HL-60 (cell line): ENCODE data around the gene SUMF2.
"Not testable (repeated sequence)": the region's sequence is repeated elsewhere in the genome, so short reads cannot be mapped to it uniquely, and the experiment has no call there.

Experiments
- DNase-seq, 2 experiments: peaks; one replicate each; pipeline ENCODE4 v3.0.0-alpha.2; 2010 to 2020; ENCODE audit warnings: low read depth in 1 of 2, low spot score in 1 of 2
- H3K27ac ChIP-seq: fragments of 250-450 bp; sonication (Bioruptor Pico); replicated peaks from 2 replicates; pipeline ENCODE4 v1.5.1; 2020; ENCODE audit warnings: mild to moderate bottlenecking, moderate library complexity
- H3K27me3 ChIP-seq: fragments of 250-450 bp; sonication (Bioruptor Pico); 2 replicates; pipeline ENCODE4 v1.5.1; 2021; ENCODE audit warnings: mild to moderate bottlenecking, moderate library complexity; ENCODE audit not compliant: insufficient read depth, poor library complexity, severe bottlenecking
- H3K4me3 ChIP-seq: replicated peaks from 2 replicates; pipeline ENCODE4 v1.5.1; 2011; ENCODE audit warnings: mild to moderate bottlenecking, control low read depth, low read length; ENCODE audit not compliant: insufficient read depth
- GABPA ChIP-seq: IDR thresholded peaks from 2 replicates; pipeline ENCODE4 v1.6.1; 2012; ENCODE audit warnings: low read depth
- POLR2AphosphoS5 ChIP-seq: IDR thresholded peaks from 2 replicates; pipeline ENCODE4 v1.6.1; 2012; ENCODE audit warnings: low read depth
- SPI1 ChIP-seq: IDR thresholded peaks from 2 replicates; pipeline ENCODE4 v1.6.1; 2012; ENCODE audit warnings: low read depth, mild to moderate bottlenecking, borderline replicate concordance
- TF ChIP-seq, protein P1 (sequence below): IDR thresholded peaks from 2 replicates; pipeline ENCODE4 v1.6.1; 2012; ENCODE audit warnings: low read depth; ENCODE audit not compliant: insufficient replicate concordance
- TF ChIP-seq, protein P2 (sequence below): IDR thresholded peaks from one replicate; pipeline ENCODE4 v1.5.1; 2011; ENCODE audit warnings: low read length, control low read depth, inconsistent platforms; ENCODE audit not compliant: insufficient read depth

The SUMF2 gene

DNA sequence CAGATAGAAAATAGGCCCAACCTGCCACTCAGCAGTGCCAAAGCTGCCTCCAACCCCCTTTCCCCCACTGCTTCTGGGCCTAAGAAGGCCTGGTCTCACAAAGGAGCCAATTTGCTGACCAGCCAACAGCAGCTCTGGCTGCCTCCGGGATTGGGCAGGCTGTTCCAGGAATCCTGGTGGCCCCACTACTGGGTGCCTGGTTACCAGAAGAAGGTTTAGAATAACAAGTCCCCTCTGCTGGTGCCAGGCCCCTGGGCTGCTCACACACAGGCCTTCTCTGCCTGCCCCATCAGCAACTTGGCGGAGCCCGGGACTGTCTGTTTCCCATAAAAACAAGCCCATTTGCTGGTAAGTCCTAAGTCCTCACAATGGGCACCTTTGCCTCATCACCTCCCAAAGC is 27.5 kb downstream of the SUMF2 start:
- TF ChIP-seq SPI1: no peak
- TF ChIP-seq, protein P1, sequence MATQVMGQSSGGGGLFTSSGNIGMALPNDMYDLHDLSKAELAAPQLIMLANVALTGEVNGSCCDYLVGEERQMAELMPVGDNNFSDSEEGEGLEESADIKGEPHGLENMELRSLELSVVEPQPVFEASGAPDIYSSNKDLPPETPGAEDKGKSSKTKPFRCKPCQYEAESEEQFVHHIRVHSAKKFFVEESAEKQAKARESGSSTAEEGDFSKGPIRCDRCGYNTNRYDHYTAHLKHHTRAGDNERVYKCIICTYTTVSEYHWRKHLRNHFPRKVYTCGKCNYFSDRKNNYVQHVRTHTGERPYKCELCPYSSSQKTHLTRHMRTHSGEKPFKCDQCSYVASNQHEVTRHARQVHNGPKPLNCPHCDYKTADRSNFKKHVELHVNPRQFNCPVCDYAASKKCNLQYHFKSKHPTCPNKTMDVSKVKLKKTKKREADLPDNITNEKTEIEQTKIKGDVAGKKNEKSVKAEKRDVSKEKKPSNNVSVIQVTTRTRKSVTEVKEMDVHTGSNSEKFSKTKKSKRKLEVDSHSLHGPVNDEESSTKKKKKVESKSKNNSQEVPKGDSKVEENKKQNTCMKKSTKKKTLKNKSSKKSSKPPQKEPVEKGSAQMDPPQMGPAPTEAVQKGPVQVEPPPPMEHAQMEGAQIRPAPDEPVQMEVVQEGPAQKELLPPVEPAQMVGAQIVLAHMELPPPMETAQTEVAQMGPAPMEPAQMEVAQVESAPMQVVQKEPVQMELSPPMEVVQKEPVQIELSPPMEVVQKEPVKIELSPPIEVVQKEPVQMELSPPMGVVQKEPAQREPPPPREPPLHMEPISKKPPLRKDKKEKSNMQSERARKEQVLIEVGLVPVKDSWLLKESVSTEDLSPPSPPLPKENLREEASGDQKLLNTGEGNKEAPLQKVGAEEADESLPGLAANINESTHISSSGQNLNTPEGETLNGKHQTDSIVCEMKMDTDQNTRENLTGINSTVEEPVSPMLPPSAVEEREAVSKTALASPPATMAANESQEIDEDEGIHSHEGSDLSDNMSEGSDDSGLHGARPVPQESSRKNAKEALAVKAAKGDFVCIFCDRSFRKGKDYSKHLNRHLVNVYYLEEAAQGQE: no peak
- TF ChIP-seq, protein P2, sequence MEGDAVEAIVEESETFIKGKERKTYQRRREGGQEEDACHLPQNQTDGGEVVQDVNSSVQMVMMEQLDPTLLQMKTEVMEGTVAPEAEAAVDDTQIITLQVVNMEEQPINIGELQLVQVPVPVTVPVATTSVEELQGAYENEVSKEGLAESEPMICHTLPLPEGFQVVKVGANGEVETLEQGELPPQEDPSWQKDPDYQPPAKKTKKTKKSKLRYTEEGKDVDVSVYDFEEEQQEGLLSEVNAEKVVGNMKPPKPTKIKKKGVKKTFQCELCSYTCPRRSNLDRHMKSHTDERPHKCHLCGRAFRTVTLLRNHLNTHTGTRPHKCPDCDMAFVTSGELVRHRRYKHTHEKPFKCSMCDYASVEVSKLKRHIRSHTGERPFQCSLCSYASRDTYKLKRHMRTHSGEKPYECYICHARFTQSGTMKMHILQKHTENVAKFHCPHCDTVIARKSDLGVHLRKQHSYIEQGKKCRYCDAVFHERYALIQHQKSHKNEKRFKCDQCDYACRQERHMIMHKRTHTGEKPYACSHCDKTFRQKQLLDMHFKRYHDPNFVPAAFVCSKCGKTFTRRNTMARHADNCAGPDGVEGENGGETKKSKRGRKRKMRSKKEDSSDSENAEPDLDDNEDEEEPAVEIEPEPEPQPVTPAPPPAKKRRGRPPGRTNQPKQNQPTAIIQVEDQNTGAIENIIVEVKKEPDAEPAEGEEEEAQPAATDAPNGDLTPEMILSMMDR: no peak
- TF ChIP-seq GABPA: no peak
- no peak for TF ChIP-seq POLR2AphosphoS5
- no peak for DNase-seq
- H3K27me3 ChIP-seq: no peaks in the 10 kb centered on the region
- no peak overlapping the region for H3K4me3 ChIP-seq
- H3K27ac ChIP-seq: no peak overlapping the region

DNA sequence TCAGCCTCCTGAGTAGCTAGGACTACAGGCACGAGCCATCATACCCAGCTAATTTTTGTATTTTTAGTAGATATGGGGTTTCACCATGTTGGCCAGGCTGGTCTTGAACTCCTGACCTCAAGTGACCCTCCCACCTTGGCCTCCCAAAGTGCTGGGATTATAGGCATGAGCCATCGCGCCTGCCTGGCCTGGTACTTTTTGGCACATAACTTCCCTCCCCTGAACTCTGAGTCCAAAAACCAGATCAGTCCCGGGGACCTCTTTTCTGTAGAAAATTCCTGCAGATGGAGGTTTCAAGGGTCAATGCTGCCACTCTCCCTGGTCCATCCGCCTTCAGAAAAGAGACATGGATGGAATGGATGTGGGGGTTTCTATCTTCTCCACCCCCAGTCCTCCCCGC is 28.3 kb downstream of the SUMF2 start:
- not testable (repeated sequence) for DNase-seq, H3K27ac ChIP-seq, H3K4me3 ChIP-seq, H3K27me3 ChIP-seq

DNA sequence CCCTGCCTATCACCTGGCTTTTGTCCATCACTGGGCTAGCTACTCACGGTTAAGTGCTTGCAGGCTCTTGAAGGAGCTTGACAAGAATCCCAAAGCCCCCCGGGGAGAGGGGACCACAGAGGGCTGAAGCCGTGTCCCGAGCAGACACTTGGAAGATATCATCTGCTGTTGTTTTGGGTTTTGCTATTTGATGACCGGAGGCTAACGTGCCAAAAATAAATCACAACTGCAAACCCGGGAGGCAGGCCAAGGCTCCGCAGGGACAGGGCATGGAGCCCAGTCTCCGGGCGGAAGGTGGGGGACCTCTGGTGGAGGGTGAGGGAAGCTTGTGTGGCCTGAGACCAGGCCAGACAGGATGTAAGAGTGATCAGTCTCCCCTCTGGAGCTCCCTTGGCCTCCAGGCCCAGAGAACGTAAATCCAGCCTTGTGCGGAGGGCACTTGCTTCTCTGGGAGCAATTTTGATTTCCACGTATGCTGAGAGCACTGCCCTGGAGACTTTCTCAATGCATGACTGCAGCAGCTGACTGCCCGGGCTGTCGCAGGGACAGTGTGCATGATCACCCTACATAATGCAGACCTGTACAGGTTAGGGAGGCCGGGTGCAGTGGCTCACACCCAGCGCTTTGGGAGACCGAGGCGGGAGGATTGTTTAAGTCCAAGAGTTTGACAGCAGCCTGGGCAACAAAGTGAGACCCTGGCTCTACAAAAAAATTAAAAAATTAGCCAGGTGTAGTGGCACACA is 28.9 kb downstream of the SUMF2 start, which contains the start of gene PHKG1:
TSS of gene PHKG1 (minus strand) at position 164 of the 743 bp plus-strand sequence. CDS start 4,011 bp downstream, outside the sequence.
- Histone ChIP-seq H3K4me3 (no peak within 1 kb of the TSS), H3K27me3 (no peaks in the 10 kb centered on the region), H3K27ac (no peak within 1 kb of the TSS)
- DNase-seq: no peak
- TF ChIP-seq, protein P1: no peak
- TF ChIP-seq, protein P2: no peak
- TF ChIP-seq SPI1 (no peak), POLR2AphosphoS5 (no peak), GABPA (no peak)

DNA sequence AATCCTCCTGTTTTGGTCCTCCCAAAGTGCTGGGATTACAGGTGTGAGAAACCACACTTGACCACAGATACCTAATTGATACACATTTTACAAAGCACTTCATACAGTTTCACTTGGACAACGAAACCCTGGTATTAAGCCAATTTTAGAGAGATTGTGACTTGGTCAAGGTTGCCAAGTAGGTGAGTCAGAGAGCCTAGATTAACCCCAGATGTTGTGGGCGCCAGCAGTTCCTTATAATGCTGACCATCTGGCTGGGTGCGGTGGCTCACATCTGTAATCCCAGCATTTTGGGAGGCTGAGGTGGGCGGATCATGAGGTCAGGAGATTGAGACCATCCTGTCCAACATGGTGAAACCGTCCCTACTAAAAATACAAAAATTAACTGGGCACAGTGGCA is 33.6 kb downstream of the SUMF2 start:
- no peak for DNase-seq
- Histone ChIP-seq H3K4me3 (no peak overlapping the region), H3K27ac (no peak overlapping the region)

More for the DNA sequence above, 33.6 kb downstream of the SUMF2 start:
- no peaks in the 10 kb centered on the region for H3K27me3 ChIP-seq
- TF ChIP-seq SPI1: no peak; the same call in 1 of the 2 replicates
- TF ChIP-seq, protein P1: no peak
- TF ChIP-seq GABPA: no peak
- TF ChIP-seq, protein P2: no peak
- TF ChIP-seq POLR2AphosphoS5: no peak
